ENCODE data around the gene GPR3. TPM values are rescaled to one million over a fixed set of nuclear protein-coding genes. Genes with fewer than 3 reads are reported as not detected.

GPR3 gene
- total RNA-seq, 1 experiment from 2014 or later = 1.3 TPM

GRCh38 chr1:27368869-27369582 lies 23.4 kb upstream of the GPR3 start:
- peaks cover 5% of the 10 kb centered on the region for H3K4me1 Mint-ChIP-seq (ENCODE audit: low read depth, unreplicated experiment)
- CTCF ChIA-PET = interaction anchor here (1.0 to 1.4 kb wide), 2 partner anchors 26 to 37 kb away, joined by 3 to 7 read pairs; no protein-coding TSS in a partner anchor
- no peak overlapping the region for H3K4me3 Mint-ChIP-seq (ENCODE audit: low read depth, unreplicated experiment)
- no peak for DNase-seq
- H3K27ac Mint-ChIP-seq (ENCODE audit: unreplicated experiment) = no peak overlapping the region
- H3K36me3 Mint-ChIP-seq (ENCODE audit: insufficient read depth, unreplicated experiment) = peaks cover 24% of the 10 kb centered on the region
- TF ChIP-seq CTCF (IDR thresholded peaks at IDR 0.05; ENCODE audit: unreplicated experiment) = peak; percentile 14
- no peaks in the 10 kb centered on the region for H3K9me3 Mint-ChIP-seq (ENCODE audit: low read depth, unreplicated experiment)
- H3K27me3 Mint-ChIP-seq (ENCODE audit: unreplicated experiment) = no peaks in the 10 kb centered on the region
- intact Hi-C loops (cut with micrococcal nuclease; ENCODE audit: unreplicated experiment) = no loop called here
- BruUV-seq (replicated peaks) = no TSS peak

GRCh38 chr1:27372022-27372807 lies 20.2 kb upstream of the GPR3 start:
- no peak for DNase-seq
- Mint-ChIP-seq H3K36me3 (ENCODE audit: insufficient read depth, unreplicated experiment) (no peaks in the 10 kb centered on the region), H3K27ac (ENCODE audit: unreplicated experiment) (no peak overlapping the region), H3K9me3 (ENCODE audit: low read depth, unreplicated experiment) (no peaks in the 10 kb centered on the region), H3K4me1 (ENCODE audit: low read depth, unreplicated experiment) (no peaks in the 10 kb centered on the region), H3K4me3 (ENCODE audit: low read depth, unreplicated experiment) (no peak overlapping the region), H3K27me3 (ENCODE audit: unreplicated experiment) (peaks cover 12% of the 10 kb centered on the region)
- no TSS peak for BruUV-seq (replicated peaks)
- CTCF ChIA-PET = interaction anchor here (0.7 kb wide), 1 partner anchor 67 kb away, joined by 4 read pairs; no protein-coding TSS in a partner anchor
- intact Hi-C loops (cut with micrococcal nuclease; ENCODE audit: unreplicated experiment) = no loop called here
- no peak for TF ChIP-seq CTCF (IDR thresholded peaks at IDR 0.05; ENCODE audit: unreplicated experiment)

GRCh38 chr1:27372808-27373690 lies 19.4 kb upstream of the GPR3 start:
- CTCF ChIA-PET = no interaction called here
- no peak for DNase-seq
- Mint-ChIP-seq H3K4me1 (ENCODE audit: low read depth, unreplicated experiment) (no peaks in the 10 kb centered on the region), H3K27ac (ENCODE audit: unreplicated experiment) (no peak overlapping the region), H3K9me3 (ENCODE audit: low read depth, unreplicated experiment) (no peaks in the 10 kb centered on the region), H3K36me3 (ENCODE audit: insufficient read depth, unreplicated experiment) (no peaks in the 10 kb centered on the region), H3K27me3 (ENCODE audit: unreplicated experiment) (peaks cover 12% of the 10 kb centered on the region), H3K4me3 (ENCODE audit: low read depth, unreplicated experiment) (no peak overlapping the region)
- no peak for TF ChIP-seq CTCF (IDR thresholded peaks at IDR 0.05; ENCODE audit: unreplicated experiment)
- intact Hi-C loops (cut with micrococcal nuclease; ENCODE audit: unreplicated experiment) = no loop called here
- no TSS peak for BruUV-seq (replicated peaks)

GRCh38 chr1:27374362-27375086 lies 17.9 kb upstream of the GPR3 start, which contains the start of gene FCN3:
FCN3 (minus strand) TSS chr1:27374824; CDS start chr1:27374818, 6 bp downstream.
- Mint-ChIP-seq H3K27me3 (ENCODE audit: unreplicated experiment) (peaks cover 12% of the 10 kb centered on the region), H3K9me3 (ENCODE audit: low read depth, unreplicated experiment) (no peaks in the 10 kb centered on the region), H3K4me1 (ENCODE audit: low read depth, unreplicated experiment) (no peaks in the 10 kb centered on the region), H3K4me3 (ENCODE audit: low read depth, unreplicated experiment) (no peak within 1 kb of the TSS), H3K27ac (ENCODE audit: unreplicated experiment) (no peak within 1 kb of the TSS), H3K36me3 (ENCODE audit: insufficient read depth, unreplicated experiment) (no peaks in the 10 kb centered on the region)
- BruUV-seq (replicated peaks) = no TSS peak
- DNase-seq = no peak
- CTCF ChIA-PET = no interaction called here
- no peak for TF ChIP-seq CTCF (IDR thresholded peaks at IDR 0.05; ENCODE audit: unreplicated experiment)
- intact Hi-C loops (cut with micrococcal nuclease; ENCODE audit: unreplicated experiment) = no loop called here

All from Calu3 (cell line).